GM12878 (cell line): Measurements from ENCODE around the gene UGGT1.

ENCODE experiments used
- CTCF ChIP-seq, 3 experiments: IDR thresholded peaks in 2 of 3; conservative IDR thresholded peaks in 1 of 3; 2 replicates each; pipeline ENCODE4 v1.5.1; 2011; ENCODE audit warnings: low read depth in 3 of 3, low read length in 3 of 3, mild to moderate bottlenecking in 3 of 3, control low read depth in 2 of 3, moderate library complexity in 2 of 3, inconsistent platforms in 1 of 3, mixed read lengths in 1 of 3; ENCODE audit not compliant: control insufficient read depth in 2 of 3, insufficient read depth in 1 of 3; ENCODE audit errors: extremely low read depth in 1 of 3
- JUND ChIP-seq: IDR thresholded peaks from 2 replicates; pipeline ENCODE4 v1.6.1; 2012; ENCODE audit warnings: low read depth, mild to moderate bottlenecking, low read length, improper control_type of control experiment, moderate library complexity
- TBL1XR1 ChIP-seq: IDR thresholded peaks from 2 replicates; pipeline ENCODE4 v1.6.1; 2012; ENCODE audit warnings: low read depth, low read length, improper control_type of control experiment

GRCh38 chr2:128169933-128170709 is 79.1 kb downstream of the UGGT1 start:
- TF ChIP-seq TBL1XR1 (no peak), CTCF (IDR thresholded peaks at IDR 0.05 in 2 of 3, conservative IDR thresholded peaks at IDR 0.05 in 1 of 3; ENCODE audit: control insufficient read depth in 2 of 3, extremely low read depth in 1 of 3, insufficient read depth in 1 of 3, low read depth in 3 of 3, low read length in 3 of 3) (no peak), JUND (no peak)
